GM12864 (cell line): Measurements from ENCODE around the gene LHX6.

ENCODE experiments used
- DNase-seq: peaks from one replicate; pipeline ENCODE4 v3.0.0-alpha.2; 2011; ENCODE audit warnings: low read depth
- H3K4me3 ChIP-seq: 2 replicates; pipeline ENCODE4 v1.5.1; 2011; ENCODE audit warnings: mild to moderate bottlenecking, low read depth, low read length, control low read depth
- TF ChIP-seq, protein P1 (sequence below): IDR thresholded peaks from 2 replicates; pipeline ENCODE4 v1.5.1; 2011; ENCODE audit warnings: low read depth, mild to moderate bottlenecking, moderate library complexity, low read length, control low read depth, inconsistent platforms; ENCODE audit errors: missing control alignments

Gene LHX6

DNA sequence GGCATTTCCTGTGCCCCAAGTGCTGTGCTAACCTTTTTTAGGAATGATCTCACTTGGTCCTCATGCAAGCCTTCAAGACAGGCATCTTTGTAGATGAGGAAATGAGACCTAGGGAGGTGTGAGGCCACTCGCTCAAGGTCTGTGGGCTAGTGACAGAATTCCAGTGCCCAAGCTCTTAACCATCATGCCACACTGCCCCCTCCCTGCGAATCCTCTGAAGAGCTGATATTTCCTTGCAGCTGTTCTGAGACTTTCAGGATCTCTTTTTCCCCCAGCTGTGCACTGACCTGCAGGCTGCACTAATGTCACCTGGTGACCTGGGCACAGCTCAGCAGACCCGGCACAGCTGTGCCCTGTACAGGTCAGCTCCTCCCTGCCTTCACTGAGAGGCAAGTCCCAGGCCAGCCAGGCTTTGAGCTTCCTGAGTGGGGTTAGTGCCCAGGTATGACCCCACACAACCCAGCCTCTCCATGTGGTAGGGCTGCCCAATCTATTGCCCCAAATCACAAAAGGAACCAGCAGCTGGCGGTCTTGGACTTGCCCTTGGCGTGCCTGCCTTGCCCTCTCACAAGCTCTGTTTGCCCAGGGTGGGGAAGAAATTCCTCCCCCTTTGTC lies 36.4 kb downstream of the LHX6 start:
- no peak overlapping the region for H3K4me3 ChIP-seq
- TF ChIP-seq, protein P1, sequence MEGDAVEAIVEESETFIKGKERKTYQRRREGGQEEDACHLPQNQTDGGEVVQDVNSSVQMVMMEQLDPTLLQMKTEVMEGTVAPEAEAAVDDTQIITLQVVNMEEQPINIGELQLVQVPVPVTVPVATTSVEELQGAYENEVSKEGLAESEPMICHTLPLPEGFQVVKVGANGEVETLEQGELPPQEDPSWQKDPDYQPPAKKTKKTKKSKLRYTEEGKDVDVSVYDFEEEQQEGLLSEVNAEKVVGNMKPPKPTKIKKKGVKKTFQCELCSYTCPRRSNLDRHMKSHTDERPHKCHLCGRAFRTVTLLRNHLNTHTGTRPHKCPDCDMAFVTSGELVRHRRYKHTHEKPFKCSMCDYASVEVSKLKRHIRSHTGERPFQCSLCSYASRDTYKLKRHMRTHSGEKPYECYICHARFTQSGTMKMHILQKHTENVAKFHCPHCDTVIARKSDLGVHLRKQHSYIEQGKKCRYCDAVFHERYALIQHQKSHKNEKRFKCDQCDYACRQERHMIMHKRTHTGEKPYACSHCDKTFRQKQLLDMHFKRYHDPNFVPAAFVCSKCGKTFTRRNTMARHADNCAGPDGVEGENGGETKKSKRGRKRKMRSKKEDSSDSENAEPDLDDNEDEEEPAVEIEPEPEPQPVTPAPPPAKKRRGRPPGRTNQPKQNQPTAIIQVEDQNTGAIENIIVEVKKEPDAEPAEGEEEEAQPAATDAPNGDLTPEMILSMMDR = no peak
- no peak for DNase-seq

DNA sequence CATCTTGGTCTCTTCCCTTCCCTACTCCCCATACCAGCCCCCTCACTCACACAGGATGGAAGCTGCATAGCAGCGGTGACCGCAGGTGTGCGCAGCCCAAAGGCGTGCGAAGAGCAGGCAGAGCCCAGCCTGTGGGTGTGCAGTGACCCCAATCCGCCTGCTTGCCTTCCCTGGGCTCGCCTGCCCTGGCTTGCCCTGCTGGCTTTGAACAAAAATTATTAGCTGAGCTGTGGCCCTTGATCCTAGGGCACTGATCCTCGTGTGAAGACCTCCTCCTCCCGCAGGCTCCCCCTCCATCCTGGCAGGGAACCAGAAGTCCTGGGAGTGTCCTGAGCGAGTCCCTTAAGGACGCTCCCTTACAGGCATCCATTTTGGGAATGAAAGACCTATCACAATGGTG lies 37.2 kb downstream of the LHX6 start:
- no peak for DNase-seq
- TF ChIP-seq, protein P1 = no peak
- no peak overlapping the region for H3K4me3 ChIP-seq

DNA sequence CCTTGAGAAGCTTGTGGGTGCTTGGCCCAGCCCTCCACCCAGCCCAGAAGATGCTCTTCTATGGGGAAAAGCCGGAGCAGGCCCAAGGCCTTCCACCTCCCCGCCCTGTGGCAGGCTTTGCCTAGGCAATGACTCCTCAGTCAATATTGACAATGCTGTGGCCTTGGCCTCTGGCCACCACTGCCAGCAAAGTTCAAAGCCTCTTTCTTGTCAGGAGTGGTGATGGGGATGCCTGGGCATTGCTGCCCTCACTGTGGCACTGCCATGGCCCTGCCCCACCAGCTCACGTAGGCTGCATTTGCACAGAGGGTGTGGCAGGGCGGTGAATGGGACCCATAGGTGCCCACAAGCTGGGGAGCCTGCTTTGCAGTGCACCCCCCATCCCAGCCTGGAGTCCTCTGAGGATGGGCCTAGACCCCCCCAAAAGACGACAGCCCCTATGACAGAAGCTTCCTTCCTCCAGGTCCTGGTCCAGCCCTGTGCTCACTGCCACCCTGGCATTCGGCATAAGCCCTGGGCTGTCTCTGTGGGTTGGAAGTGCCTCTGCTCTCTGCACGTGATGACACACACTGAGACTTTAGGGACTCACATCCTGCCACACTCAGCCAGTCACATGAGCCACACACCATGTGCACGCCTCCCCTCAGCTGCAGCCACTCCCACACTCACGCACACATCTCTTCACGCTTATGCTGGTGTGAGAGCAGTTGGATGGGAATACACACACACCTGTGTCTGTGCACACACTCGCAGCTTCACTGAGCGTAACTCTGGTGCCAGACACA lies 38.0 kb downstream of the LHX6 start:
- DNase-seq = no peak
- no peak overlapping the region for H3K4me3 ChIP-seq
- TF ChIP-seq, protein P1 = no peak

DNA sequence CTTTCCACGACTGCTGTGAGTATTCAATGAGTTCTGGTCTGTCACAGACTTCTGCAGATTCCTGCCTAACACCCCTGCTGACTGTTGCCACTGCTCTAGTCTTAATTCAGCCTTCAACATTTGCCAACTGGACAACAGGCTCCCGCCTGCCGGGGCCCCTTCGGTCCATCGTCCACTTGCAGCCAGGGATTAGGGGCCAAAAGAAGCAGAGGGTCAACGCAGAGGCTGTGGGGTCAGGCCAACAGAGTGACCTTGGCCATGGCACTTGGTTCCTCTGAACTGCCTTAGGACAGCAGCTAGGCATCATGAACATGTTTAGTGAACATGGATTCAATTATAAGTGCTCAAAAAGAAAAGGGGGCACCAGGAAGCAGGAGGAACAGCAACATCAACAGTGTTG lies 40.4 kb downstream of the LHX6 start:
- TF ChIP-seq, protein P1 = no peak
- H3K4me3 ChIP-seq = no peak overlapping the region
- no peak for DNase-seq

DNA sequence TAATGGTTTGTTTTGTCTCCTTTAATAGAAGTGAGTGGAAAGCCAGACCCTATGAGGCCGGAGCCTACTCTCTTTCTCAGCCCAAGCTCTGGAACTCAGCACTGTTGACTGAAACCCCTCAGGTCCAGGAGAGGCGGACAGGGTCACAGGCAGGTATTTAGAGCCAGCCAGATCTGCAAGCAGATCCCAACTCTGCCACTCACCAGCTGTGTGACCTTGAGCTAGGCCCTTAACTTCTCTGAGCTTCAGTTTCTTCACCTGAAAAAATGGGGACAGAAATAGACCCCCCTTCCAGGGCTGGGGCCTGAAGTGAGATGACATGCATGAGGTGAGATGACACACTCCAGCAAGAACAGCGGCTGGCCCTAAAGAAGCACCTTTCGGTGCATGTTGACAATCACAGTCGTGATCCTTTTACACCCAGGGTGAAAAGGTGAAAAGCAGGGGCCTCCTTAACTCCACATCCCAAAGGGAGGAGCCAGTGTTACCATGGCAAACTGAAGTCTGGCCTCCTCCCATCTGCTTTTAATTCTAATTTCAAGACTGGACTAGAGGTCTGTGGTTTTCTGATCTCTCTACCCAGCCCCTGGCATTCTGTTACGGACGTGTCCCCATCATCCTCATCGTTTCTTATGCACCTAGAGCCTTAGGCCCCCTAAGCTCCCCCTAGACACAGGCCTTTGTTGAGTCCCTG lies 41.8 kb downstream of the LHX6 start:
- H3K4me3 ChIP-seq = no peak overlapping the region
- TF ChIP-seq, protein P1 = no peak
- DNase-seq = no peak

DNA sequence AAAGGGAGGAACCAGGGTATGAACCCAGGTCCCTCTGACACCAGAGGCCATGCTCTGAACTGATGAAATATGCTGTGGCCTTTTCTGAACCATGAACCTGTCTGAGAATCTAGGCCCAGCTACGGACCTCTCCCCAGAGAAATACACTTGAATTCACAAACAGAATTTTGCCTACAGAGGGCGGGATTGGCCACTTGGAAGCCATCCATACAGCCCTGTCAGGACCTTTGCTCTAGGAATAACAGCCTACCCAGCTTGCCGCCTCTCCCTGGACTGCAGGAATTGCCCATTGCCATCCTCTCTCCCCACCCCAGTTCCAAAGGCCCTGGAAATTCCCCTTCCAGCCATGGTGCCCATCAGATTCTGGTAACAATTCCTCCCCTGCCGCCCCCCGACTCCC lies 42.5 kb downstream of the LHX6 start:
- TF ChIP-seq, protein P1 = no peak
- DNase-seq = no peak
- H3K4me3 ChIP-seq = no peak overlapping the region
